Adrenal gland (tissue), 5 donors: ENCODE results near the gene NECTIN1.

ENCODE experiments used
- POLR2A ChIP-seq, 2 donors: fragments of 450-650 bp; IDR thresholded peaks; one replicate each; pipeline ENCODE4 v1.6.1; 2017; ENCODE audit warnings: antibody characterized with exemption in 2 of 2, mild to moderate bottlenecking in 2 of 2, moderate library complexity in 1 of 2
- TF ChIP-seq, protein P1 (sequence below), 6 experiments: fragments of 450-650 bp in 4 of 6; fragments of 200-600 bp in 2 of 6; sonication (generic) in 1 of 6; IDR thresholded peaks; 1 replicate in 5 of 6; 2 replicates in 1 of 6; pipeline versions ENCODE4 v1.5.1 to v1.8.0; 2016 to 2021; ENCODE audit warnings: antibody characterized with exemption in 6 of 6, mild to moderate bottlenecking in 2 of 6, moderate library complexity in 1 of 6
- donor health status: DM: no; HTN: no; CAD: no.

DNA sequence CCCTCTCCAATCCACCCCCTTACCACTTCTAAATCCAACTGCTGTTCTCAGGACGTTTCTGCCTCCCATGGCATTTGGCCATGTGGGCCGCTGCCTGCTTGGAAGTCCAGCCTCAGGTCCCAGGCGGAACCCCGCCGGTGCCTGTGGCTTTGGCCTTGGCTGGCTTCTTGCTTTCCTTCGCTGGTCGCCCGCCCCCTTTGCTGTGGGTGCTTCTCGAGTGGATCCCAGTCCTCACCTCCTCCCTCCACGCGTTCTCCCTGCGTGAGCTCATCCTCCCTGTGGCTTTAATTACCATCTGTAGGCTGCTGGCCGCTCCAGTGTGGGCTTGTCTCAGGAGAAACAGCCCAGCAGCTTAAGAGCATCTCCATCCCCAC, 111.7 kb downstream of the NECTIN1 start:
- no peak for TF ChIP-seq POLR2A (IDR thresholded peaks at IDR 0.05)
- TF ChIP-seq, protein P1, sequence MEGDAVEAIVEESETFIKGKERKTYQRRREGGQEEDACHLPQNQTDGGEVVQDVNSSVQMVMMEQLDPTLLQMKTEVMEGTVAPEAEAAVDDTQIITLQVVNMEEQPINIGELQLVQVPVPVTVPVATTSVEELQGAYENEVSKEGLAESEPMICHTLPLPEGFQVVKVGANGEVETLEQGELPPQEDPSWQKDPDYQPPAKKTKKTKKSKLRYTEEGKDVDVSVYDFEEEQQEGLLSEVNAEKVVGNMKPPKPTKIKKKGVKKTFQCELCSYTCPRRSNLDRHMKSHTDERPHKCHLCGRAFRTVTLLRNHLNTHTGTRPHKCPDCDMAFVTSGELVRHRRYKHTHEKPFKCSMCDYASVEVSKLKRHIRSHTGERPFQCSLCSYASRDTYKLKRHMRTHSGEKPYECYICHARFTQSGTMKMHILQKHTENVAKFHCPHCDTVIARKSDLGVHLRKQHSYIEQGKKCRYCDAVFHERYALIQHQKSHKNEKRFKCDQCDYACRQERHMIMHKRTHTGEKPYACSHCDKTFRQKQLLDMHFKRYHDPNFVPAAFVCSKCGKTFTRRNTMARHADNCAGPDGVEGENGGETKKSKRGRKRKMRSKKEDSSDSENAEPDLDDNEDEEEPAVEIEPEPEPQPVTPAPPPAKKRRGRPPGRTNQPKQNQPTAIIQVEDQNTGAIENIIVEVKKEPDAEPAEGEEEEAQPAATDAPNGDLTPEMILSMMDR (IDR thresholded peaks at IDR 0.05) = no peak
